Neutrophil (primary cell): Measurements from ENCODE around the gene WTAP.

Source experiments
- H3K27ac ChIP-seq: fragments of 200-600 bp; sonication (generic); 2 replicates; pipeline ENCODE4 v1.5.1; 2016; ENCODE audit warnings: mild to moderate bottlenecking, moderate library complexity
- H3K27me3 ChIP-seq: fragments of 200-600 bp; sonication (generic); 2 replicates; pipeline ENCODE4 v1.6.0; 2016; ENCODE audit warnings: mild to moderate bottlenecking
- H3K36me3 ChIP-seq: fragments of 200-600 bp; sonication (generic); 2 replicates; pipeline ENCODE4 v1.5.1; 2017
- H3K4me1 ChIP-seq, 2 experiments: fragments of 200-600 bp in 1 of 2; sonication (generic) in 1 of 2; 1 replicate in 1 of 2; 2 replicates in 1 of 2; pipeline versions ENCODE4 v1.5.1 to v1.6.1; 2013 to 2016; ENCODE audit warnings: low read depth in 1 of 2, low read length in 1 of 2, mild to moderate bottlenecking in 1 of 2, moderate library complexity in 1 of 2; ENCODE audit not compliant: control insufficient read depth in 1 of 2, insufficient read depth in 1 of 2
- H3K4me3 ChIP-seq, 2 experiments: fragments of 200-600 bp in 1 of 2; sonication (generic) in 1 of 2; 1 replicate in 1 of 2; 2 replicates in 1 of 2; pipeline ENCODE4 v1.5.1; 2013 to 2016; ENCODE audit warnings: low read depth in 1 of 2, low read length in 1 of 2, mild to moderate bottlenecking in 1 of 2, moderate library complexity in 1 of 2
- H3K9me3 ChIP-seq: fragments of 200-600 bp; sonication (generic); 2 replicates; pipeline ENCODE4 v1.5.1; 2016
- TF ChIP-seq, protein P1 (sequence below): fragments of 200-600 bp; sonication (generic); IDR thresholded peaks from 2 replicates; pipeline ENCODE4 v1.5.1; 2016; ENCODE audit warnings: antibody characterized with exemption

Gene WTAP

DNA sequence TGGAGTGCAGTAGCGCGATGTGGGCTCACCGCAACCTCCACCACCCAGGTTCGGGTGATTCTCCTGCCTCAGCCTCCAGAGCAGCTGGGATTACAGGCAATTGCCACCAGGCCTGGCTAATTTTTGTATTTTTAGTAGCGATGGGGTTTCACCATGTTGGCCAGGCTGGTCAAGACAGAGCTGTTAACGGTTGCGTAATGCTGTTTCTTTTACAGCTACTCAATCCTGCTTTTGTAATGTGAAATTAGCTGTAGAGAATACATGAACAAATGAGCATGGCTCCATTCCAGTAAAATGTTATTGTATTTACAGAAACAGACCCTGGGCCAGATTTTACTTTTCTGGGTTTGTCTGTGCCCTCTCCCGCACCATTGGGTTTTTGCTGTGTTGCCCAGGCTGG, 74.6 kb downstream of the WTAP start:
- peaks cover 22 to 27% of the 10 kb centered on the region in 2 experiments for H3K4me1 ChIP-seq
- H3K27ac ChIP-seq = peak overlapping the region; percentile 61
- TF ChIP-seq, protein P1, sequence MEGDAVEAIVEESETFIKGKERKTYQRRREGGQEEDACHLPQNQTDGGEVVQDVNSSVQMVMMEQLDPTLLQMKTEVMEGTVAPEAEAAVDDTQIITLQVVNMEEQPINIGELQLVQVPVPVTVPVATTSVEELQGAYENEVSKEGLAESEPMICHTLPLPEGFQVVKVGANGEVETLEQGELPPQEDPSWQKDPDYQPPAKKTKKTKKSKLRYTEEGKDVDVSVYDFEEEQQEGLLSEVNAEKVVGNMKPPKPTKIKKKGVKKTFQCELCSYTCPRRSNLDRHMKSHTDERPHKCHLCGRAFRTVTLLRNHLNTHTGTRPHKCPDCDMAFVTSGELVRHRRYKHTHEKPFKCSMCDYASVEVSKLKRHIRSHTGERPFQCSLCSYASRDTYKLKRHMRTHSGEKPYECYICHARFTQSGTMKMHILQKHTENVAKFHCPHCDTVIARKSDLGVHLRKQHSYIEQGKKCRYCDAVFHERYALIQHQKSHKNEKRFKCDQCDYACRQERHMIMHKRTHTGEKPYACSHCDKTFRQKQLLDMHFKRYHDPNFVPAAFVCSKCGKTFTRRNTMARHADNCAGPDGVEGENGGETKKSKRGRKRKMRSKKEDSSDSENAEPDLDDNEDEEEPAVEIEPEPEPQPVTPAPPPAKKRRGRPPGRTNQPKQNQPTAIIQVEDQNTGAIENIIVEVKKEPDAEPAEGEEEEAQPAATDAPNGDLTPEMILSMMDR = no peak
- no peaks in the 10 kb centered on the region for H3K9me3 ChIP-seq
- no peak overlapping the region for H3K4me3 ChIP-seq
- peaks cover 29% of the 10 kb centered on the region for H3K36me3 ChIP-seq
- H3K27me3 ChIP-seq = no peaks in the 10 kb centered on the region

DNA sequence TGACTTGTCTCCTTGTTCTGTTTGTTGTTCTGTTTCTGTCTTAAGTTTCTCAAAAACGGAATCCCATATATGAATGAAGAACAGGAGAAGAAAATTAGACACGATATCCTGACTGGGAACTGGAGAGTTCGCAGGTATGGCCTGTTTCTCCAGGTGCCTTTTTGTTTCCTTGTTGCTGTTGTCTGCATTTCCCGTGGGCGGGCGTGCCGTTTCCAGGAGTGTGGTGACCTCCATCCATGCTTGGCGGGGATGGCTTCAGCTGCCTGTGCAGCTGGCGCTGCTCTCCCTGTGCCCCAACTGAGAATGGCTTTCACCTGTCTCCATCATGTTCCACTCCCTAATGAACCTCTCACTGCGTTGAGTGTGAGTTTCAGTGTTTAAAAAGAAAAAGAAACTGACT, 77.2 kb downstream of the WTAP start:
- TF ChIP-seq, protein P1 = no peak
- H3K27ac ChIP-seq = no peak overlapping the region

DNA sequence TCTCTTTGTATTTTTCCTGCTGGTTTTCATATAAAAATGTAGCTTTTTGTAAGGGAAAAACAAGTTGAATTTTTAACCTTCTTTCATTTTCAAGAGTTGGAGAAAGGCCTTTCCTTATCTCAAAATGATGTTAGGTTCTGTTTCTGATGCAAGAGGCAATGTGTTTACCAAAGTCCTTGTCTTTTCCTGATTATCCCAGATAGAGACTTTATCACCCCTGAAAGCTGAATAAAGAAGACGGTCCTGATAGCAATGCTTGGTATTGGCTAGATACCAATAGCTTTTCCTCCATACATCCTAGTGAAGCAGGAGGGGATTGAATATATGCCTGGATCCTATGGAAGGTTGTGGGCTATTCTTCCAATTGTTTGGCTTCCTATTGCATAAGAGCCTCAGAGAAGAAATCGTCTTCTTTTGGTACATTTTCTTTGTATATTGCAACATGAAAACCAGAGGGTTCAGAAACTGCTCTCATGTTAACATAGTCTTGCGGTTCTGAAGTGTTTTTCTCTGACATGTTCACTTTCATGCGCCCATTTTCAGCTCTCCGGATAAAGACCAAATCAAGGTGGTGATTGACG, 78.2 kb downstream of the WTAP start:
- Histone ChIP-seq H3K27ac (peak overlapping the region; percentile 26), H3K36me3 (no peaks in the 10 kb centered on the region), H3K4me3 (no peak overlapping the region), H3K9me3 (no peaks in the 10 kb centered on the region), H3K4me1 (peaks cover 22 to 27% of the 10 kb centered on the region in 2 experiments), H3K27me3 (no peaks in the 10 kb centered on the region)
- TF ChIP-seq, protein P1 = no peak

More for the DNA sequence above, 77.2 kb downstream of the WTAP start:
- no peak overlapping the region for H3K4me3 ChIP-seq
- no peaks in the 10 kb centered on the region for H3K9me3 ChIP-seq
- H3K4me1 ChIP-seq = peaks cover 22 to 27% of the 10 kb centered on the region in 2 experiments
- H3K36me3 ChIP-seq = peaks cover 5% of the 10 kb centered on the region
- no peaks in the 10 kb centered on the region for H3K27me3 ChIP-seq
